22Rv1 (cell line): ENCODE data around the gene FAM221B.

Experiments
- CTCF ChIP-seq: fragments of 450-650 bp; IDR thresholded peaks from 2 replicates; pipeline ENCODE4 v1.5.1; 2017; ENCODE audit warnings: mild to moderate bottlenecking
- ZFX ChIP-seq: fragments of 450-650 bp; IDR thresholded peaks from 2 replicates; pipeline ENCODE4 v1.6.1; 2017; ENCODE audit warnings: antibody characterized with exemption, borderline replicate concordance

GRCh38 chr9:35792024-35792813, 36.3 kb downstream of the FAM221B start:
- TF ChIP-seq CTCF (no peak), ZFX (no peak)
